GM10266 (cell line): Measurements from ENCODE around the gene GPD2.

ENCODE experiments used
- DNase-seq: peaks from one replicate; pipeline ENCODE4 v3.0.0; 2012; ENCODE audit errors: extremely low spot score
- TF ChIP-seq, protein P1 (sequence below): IDR thresholded peaks from 2 replicates; pipeline ENCODE4 v1.5.1; 2012; ENCODE audit warnings: mild to moderate bottlenecking, low read depth; ENCODE audit not compliant: control insufficient read depth, insufficient read depth; ENCODE audit errors: missing control alignments

The GPD2 gene

GRCh38 chr2:156565066-156565710, 129.0 kb downstream of the GPD2 start:
- TF ChIP-seq, protein P1, sequence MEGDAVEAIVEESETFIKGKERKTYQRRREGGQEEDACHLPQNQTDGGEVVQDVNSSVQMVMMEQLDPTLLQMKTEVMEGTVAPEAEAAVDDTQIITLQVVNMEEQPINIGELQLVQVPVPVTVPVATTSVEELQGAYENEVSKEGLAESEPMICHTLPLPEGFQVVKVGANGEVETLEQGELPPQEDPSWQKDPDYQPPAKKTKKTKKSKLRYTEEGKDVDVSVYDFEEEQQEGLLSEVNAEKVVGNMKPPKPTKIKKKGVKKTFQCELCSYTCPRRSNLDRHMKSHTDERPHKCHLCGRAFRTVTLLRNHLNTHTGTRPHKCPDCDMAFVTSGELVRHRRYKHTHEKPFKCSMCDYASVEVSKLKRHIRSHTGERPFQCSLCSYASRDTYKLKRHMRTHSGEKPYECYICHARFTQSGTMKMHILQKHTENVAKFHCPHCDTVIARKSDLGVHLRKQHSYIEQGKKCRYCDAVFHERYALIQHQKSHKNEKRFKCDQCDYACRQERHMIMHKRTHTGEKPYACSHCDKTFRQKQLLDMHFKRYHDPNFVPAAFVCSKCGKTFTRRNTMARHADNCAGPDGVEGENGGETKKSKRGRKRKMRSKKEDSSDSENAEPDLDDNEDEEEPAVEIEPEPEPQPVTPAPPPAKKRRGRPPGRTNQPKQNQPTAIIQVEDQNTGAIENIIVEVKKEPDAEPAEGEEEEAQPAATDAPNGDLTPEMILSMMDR: no peak
- no peak for DNase-seq

GRCh38 chr2:156573710-156574109, 137.5 kb downstream of the GPD2 start:
- TF ChIP-seq, protein P1: no peak
- DNase-seq: no peak

GRCh38 chr2:156574112-156574511, 137.9 kb downstream of the GPD2 start:
- no peak for DNase-seq
- TF ChIP-seq, protein P1: no peak

DNA sequence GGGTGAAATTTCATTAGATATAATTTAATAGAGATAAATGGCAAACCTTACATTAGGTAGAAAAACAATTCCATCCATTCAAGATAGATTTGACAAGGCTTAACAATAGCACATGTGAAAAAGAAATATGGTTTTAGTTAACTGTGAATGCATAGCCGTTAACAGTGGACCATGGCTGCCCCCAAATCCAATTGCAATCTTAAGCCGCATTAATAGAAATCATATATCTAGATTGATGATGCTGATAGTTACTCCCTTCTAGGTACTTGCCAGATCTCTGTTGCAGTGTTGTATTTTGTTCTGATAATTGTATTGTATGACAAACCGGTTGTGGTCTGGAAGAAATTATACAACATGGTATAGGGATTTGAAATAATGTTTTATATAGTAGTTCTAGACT, 139.8 kb downstream of the GPD2 start:
- no peak for DNase-seq
- TF ChIP-seq, protein P1: no peak

DNA sequence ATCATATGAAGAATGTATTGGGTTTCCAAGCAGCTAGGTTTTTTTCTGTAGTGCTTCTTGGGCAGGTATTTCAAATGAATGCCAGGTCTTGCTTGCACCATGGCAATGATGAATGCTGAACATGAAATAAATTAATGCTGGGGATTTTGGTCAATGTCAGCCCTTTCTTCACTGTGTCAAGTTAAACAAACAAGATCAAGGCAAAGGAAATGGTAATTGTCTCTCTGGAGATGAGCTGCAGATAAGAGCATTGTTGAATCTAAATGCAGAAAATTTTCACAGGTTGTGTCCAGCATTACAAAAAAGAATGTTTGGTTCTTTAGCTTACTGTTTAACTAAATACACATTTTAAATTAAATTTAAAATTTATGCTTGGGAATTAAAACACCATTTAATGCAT, 144.3 kb downstream of the GPD2 start:
- no peak for DNase-seq
- TF ChIP-seq, protein P1: no peak

- no peak for DNase-seq
- TF ChIP-seq, protein P1: no peak
Observed at GRCh38 chr2:156581280-156581679, 145.1 kb downstream of the GPD2 start.

DNA sequence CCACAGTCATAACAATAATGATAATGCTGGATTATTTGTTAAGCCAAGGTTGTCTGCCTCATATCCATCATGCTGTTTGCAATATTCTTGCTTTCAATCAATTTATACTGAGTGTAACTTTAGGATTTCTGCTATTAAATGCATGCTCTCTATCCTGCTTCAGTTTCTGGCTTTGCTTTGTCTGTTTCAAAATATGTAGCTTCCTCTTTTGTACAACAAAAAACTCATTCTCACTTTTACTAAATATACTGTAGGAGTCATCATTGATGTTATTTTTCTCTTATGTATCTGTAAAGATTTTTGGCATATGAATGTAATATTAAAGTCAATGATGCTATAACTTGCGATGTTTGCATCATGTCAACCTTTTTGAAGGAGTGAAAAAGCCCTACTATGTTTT, 149.3 kb downstream of the GPD2 start:
- TF ChIP-seq, protein P1: no peak
- no peak for DNase-seq
